Measurements from ENCODE around the gene SGPP2.
"Not testable (repeated sequence)": the region's sequence is repeated elsewhere in the genome, so short reads cannot be mapped to it uniquely, and the experiment has no call there.

Gene SGPP2

DNA sequence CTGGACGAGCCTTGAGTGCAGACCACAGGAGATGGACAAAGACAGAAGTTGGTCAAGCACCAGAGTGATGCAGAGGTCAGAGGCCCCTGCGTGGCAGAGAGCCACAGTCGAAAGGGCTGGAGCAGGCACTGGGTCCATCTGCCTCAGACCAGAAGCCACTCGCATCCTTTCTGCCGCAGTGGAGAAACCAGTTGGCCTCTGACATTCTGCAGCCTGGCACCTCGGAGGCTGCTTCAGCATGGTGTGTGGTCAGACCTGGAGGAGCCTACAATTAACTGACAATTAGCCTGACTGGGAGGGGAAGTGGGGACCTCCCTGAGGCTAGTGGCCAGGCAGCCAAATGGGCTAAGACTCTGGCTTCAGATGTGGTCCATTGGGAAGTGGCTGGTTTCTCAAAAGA, 111.1 kb downstream of the SGPP2 start:
- no peak for DNase-seq

DNA sequence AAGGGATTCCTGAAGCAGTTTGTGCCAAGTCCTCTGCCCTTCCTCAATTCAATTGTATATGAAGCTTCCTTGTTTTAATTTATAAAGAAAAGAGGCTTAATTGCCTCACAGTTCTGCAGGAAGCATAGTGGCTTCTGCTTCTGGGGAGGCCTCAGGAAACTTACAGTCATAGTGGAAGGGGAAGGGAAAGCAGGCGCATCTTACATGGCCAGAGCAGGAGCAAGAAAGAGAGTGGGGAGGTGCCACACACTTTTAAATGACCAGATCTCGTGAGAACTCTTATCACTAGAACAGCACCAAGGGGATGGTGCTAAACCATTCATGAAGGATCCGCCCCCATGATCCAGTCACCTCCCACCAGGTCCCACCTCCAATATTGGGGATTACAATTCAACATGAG, 114.2 kb downstream of the SGPP2 start:
- no peak for DNase-seq

DNA sequence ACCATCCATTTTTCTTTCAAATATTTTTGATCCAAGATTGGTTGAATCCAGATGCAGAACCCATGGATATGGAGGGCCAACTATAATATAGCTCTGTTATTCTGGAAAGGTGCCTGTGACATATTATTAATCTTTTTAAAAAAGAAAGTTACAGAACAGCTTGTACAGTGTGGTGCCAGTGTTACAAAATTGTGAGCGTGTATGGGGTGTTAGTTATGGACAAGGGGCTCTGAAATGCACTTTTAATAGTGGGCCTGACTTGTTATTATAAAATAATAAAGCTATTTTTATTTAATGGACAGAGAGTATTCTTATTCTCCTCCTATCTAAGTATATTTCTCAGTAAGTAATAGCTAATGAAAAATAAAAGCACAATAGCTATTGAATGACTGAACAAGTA, 120.3 kb downstream of the SGPP2 start:
- no peak for DNase-seq

DNA sequence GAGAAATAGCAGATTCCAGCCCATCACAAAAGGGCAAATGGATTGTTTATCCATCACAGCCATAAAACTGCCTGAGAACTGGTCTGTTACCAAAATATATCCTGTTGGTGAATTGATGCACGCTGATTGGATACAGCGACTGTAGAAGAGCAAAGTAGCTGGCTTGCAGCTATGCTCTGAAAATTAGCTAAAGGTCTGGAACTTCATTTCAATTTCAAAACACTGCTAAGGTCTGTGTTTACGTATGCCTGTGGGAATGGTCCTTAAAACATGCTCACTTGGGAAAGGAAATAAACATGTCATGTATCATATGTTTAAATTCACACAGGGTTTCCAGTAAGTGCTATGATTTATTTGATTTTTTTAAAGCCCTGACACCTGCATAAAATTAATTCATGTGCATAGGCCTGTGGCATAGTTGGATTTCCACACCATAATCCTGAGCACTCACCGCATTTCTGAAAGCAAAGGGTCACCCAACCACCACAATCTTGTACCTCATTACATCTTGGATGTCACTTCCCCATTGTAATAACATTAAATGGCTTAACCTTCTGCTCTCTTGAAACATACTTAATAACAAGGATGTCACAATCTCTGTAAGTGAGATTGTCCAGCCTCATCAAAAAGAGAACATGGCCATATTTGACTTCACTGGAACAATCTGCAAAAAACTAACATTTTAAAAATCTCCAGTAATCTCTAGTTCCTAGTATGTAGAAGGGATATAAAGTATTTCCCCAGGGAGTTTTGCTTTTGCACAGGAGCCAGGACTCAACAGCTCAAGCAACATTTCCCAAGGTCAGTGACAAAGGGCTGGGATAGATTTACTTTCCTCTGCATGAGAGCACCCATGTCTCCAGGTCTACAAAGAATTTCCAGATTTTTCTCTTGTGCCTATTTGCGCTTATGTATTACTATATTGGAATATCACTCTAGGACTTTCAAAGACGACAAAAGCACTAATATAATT, 121.8 kb downstream of the SGPP2 start:
- no peak for DNase-seq

DNA sequence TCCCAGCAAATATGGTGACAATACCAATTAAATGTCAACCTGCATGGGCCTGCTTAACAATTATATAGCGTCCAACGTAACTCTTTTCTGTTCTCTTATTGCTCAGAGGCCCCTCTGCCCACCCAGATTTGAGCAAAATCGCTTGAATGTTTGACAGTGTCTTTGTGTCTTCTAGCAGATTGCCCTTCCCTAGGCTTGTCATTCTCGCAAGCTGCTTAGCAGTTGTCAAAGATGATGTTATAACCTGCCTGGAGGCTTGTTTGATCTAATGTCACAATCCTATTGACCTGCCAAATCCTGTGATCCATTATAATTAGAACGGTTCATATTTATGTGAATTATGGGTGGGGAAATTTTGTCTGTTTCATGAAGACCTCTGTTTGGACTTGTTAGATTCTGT, 122.7 kb downstream of the SGPP2 start:
- DNase-seq: no peak

DNA sequence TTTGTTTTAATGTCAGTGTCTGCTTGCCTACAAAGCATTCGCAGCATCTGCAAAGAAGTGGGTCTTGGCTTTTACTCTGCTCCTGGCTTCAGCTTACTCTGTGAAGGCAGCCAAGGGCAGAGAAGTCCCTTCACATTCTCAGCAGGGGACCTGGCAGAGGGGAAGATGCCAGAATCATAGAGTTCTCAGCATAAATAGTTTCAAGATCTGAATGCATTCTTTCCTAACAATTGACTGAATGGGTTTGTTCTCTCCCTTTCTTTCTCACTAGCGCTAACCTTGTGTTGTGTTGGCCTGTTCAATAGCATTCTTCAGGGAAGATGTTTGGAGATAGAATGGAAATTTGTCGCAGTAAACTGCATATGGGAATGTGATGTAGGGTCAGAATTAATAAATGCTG, 124.6 kb downstream of the SGPP2 start:
- DNase-seq: no peak

DNA sequence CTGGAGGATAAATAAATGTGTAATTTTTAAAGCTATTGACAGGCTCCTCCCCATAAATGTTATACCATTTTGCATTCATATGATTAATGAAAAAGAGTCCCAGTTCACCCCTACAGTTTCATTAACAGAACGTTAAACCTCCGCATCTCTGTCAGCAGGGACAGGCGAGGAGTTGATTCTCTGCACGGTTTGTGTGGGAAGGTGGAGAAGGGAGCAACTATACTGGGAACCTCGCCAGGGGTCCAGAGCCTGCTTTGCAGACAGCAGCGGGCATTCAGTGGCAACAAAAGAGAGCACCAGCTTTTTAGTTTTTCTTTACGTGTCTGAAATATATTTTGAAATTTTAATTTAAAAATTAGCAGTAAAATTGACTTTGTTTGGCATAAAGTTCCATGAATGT, 130.2 kb downstream of the SGPP2 start:
- no peak for DNase-seq

DNA sequence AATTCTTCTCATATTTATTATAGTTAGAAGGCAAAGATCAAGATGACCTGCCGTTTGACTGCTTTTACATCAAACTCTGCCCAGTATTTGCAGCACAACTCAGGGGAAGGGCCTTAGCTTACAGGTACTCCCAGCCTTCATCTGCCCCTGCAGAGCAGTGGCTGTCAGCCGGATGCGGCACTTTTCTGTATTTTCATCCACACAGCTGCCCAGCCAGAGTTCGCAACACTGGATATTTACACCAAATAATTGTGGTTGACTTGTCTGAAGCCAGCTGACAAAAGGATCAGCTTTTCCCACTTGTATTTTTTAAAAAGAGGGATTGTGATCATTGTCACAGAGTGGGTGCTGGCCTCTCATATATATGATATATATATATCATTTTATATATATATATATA, 136.8 kb downstream of the SGPP2 start:
- no peak for DNase-seq

DNA sequence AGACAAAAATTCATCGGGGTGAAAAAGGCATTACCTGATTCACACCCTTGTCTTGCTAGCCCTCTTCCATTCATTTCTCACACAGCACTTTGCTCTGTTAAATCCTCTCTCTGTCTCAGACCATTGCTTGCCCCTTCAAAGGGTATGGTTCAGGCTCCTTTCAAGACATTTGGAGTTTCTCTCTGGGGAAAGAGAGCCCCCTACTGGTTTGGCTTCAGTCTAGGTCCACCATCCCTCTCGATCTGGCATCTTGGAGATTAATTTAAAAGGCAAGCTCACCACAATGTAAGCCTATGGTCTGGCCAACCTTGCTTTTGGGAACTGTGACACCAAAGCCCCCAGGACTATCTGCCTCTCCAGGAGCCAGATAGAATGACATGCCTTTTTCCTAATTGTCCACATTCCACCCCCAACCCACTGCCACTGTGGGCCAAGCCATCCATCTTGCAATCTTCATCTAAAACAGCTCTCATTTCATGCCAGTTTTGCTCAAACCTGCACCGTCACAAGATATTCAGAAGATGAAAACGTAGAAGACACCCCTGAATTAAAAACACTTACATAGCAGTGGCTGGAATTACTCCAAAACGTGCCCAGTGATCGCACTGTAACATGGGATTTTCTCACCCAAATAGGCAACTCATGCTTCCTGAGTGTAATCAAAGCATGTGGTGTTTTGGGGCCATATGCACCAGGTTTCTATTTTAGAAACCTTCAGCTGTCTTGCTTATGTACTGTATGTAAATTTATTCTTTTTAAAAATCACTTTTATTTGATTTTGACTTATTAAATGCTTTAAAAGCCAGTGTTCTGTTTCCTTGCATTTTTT, 137.7 kb downstream of the SGPP2 start:
- peak; percentile 29 for DNase-seq

DNA sequence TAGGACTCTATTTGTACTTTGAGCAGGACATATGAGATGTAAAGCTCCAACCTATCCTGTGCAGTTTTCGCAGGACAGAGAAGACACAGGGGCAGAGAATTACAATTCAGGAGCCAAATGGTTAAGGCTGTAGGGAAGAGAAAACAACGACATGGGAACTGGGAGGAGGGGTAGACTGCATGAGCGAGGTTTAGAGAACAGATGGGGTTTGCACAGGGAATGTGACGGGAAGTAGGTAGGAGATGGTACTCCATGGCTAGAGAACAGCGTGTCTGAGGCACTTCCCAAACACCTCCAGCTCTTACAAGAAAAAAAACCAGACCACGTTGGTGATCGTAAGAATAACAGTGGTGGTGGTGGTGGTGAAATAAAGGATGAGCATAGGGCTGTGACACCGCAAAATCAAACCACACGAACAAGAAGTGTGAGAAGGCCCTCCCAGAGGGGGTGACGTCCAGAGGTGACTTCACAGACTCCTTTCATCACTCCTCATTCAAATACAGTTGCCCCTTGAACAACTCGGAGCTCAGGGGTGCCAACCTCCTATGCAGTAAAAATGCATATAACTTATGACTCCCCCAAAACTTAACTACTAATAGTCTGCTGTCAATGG, 138.9 kb downstream of the SGPP2 start:
- no peak for DNase-seq

DNA sequence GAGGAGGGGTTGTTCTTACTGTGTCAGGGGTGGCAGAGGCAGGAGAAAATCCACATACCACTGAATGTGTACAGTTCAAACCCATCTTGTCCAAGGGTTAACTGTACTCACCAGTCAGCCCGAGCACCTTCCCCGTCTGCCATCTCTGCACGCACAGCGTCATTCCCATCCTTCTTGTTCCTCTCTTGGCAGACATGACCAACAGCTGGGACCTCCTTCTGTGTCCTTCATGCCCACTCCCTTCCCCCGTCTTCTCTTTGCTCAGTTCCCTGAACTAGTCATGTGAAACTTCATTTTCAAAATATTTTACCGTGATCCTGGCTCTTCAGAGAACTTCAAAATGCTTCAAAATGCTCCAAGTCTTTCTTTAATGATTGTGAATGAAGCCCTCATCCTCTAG, 139.6 kb downstream of the SGPP2 start:
- no peak for DNase-seq

DNA sequence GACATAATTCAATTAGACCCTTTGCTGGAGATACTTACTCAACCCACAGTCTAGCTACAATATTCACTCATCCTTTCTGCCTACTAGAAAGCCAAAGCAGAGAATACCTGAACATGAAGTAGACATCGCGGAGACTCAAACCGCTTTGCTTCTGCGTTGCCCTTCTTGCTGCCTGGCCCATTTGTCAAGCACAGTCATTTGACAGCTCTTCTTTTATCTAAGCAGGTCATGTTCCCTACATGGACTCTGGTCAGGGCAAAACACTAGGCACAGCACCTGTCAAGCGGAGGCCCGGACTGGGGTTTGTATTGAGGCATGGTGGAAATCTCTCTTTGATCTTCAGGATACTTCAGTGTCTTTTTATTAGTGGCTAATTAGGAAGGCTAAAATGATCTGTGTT, 141.9 kb downstream of the SGPP2 start:
- no peak for DNase-seq

DNA sequence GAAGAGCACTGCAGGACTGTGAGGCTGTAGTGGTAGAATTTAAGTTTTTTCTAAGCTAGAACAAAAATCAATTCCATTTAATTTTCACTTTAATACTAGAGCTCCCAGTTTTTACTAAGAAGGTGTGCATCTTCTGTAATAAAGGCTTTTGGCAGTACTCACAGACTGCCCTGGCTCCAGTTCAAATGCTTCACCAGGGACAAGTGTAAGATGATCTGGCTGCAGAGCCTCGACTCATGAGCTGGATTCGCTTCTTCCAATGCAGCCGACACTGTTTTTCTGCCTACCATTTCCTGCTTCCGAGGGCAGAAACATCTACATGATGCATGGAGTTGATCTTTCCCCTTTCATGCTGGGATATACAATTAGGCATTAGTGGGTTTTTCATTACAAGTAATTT, 144.5 kb downstream of the SGPP2 start:
- DNase-seq: no peak

DNA sequence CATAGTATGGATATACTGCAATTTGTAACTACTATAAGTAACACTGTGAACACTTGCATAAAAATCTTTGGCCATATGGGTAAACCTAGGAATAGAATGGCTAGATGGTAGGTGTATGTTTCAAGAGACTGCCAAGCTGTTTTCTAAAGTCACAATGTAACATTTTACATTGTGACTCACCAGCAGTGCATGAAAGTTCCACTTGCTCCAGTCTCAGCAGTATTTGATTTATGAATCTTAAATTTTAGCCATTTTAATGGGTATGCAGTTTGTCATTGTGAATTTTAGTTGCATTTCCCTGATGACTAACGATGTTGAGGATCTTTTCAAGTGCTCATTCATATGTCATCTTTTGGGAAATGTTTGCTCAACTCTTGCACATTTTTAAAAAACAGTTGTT, 145.5 kb downstream of the SGPP2 start:
- DNase-seq: no peak

DNA sequence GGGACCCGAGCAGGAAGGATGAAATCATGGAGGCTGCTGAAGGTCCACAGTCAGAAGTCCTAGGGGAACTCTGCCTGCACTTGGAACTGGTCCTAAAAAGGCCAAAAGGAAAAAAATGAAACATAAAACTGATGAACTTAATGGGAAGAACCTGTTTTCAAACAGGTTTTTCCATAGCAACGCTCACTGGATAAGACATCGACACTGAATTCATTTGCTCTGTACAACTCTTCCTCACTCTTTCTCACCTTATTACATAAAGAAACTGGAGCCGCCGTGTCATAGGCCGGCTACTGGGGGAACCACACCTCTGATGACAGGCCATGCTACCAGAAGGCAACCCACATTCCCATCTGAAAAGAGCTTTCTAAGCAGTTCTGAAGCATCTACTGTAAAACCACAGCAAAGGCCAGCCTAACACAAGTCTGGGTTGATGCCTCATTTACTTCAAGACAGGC, 147.9 kb downstream of the SGPP2 start:
- DNase-seq: no peak

DNA sequence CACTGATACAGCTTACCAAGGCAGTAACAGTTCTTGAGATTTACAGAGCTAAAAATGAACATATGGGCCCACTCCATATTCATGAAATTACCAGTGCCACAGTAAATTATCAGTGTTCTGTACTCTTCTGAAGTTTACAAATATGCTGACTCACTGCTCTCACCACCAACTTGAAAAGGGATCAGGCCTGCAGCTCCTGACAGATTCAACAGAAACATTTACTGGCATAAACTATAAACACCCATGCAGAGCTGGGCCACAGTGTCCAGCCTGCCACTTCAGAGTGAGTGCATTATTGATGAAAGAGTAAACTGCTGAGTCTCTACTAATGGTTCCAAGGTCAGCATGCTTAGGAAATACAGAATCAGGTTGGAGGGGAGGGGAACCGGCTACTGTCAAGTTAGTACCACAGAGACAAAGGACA, 148.4 kb downstream of the SGPP2 start:
- DNase-seq: no peak

DNA sequence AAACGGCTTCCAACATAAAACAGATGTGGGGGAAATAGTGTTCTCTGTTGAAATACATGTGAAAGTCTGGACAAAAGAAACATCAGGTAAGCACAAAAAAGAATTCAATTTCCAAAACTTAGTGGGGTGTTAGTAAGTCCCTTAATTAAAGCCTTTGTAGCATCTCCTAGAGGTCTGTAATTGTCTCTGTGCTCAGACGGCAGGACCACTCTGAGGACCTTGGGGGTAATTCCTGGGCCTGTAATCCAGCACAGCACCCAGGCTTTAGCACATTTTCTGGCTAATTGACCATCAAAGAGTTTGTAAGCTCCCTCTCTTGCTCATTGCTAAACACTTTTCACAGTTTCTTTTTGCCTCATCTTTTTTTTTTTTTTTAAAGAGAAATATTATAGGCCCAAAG, 151.3 kb downstream of the SGPP2 start:
- DNase-seq: no peak

DNA sequence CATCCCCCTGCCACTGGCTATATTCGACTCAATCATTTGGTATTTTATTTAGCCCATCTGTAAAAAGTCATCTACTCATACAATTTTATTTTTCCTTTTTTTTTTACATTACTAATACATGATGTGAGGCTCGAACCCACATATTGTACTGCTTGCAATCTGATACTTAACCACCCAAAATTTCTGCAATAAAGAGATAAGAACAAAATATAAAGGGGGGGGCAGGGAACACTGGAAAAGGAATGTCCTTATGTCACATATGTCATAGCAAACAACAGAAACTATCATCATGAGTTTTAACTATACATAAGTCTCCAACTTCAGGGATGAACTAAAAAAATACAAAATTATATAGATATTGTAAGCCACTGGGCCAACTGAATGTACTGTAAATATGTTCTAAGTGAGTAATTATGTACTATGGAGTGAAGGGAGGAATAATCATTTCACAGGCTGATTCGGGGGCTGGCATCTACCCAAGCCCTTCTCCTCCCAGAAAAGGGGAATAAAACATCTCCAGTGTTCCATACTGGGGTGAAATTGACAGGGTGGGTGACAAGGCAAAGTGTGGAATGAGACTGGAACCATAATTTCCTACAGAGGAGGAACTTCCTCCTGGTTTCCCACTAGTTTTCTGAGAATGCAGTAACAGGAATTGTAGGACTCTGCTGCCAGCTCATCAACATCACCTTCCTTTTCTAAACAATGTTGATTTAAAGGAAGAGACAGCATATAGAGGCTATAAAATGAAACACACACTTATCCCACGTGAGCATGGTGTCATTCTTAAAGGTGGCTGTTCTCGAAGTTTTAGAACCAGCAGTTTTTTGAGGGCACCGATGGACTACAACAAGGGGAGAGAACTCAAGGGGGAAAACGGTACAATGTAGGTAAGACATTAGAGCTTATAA, 152.1 kb downstream of the SGPP2 start:
- DNase-seq: no peak

DNA sequence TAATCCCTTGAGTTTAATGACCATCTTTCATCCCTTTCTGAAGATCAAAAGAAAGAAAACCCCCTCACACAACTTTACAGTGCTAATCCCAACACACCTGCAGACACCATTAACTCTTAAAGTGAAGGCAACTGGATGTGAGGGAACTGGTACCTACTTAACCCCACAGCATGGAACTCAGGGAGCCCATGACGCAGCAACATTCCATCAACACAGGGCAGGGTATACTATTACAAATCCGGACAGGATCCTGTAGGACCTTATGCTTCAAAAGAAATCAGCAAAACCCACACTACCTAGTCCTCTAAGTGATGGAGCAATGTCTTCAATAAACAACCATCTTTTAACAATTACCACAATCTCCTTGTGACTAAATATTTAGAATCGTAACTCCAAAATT, 153.0 kb downstream of the SGPP2 start:
- DNase-seq: no peak

DNA sequence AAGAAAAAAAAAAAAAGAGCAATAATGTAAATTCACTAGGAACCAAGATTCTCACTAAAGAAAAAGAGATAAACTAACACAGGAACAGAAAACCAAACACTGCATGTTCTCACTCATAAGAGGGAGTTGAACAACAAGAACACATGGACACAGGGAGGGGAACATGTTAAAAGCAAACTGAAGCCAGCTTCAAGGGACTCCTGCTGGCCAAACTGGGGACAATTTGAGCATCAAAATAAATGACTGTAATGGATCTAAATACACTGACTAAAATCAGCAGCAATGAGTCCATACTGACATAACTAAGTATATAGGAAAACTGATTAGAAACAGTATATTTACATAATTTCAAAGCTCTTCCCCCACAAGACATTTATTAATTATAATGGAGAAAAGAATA, 158.6 kb downstream of the SGPP2 start:
- no peak for DNase-seq

DNA sequence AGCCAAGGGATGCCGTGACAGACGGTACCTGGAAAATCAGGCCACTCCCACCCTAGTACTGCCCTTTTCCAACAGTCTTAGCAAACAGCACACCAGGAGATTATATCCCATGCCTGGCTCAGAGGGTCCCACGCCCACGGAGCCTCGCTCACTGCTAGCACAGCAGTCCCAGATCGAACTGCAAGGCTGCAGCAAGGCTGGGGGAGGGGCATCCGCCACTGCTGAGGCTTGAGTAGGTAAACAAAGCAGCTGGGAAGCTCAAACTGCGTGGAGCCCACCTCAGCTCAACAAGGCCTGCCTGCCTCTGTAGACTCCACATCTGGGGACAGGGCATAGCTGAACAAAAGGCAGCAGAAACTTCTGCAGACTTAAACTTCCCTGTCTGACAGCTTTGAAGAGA, 160.2 kb downstream of the SGPP2 start:
- DNase-seq: not testable (repeated sequence)

DNA sequence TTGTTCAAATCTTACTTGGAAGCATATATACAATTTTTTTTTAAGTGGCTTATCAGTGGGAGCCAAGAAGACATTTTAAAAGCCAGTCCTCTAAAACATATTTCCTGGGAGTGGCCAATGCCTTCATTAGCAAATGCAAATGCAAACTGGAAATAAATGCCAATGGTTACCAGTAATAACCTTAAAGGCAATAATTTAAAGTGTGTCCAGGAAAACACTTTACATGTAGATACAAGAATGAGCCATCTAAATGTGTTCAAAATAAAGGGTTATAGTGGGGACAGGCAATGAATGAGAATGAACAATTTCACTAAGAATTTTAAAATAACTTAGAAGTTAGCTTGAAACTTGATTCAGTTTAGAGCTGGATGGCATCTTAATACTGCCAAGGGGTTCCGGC, 167.3 kb downstream of the SGPP2 start:
- no peak for DNase-seq
